Esophagus squamous epithelium (tissue), 4 donors: Measurements from ENCODE around the gene KIAA0319L.

Experiments
- POLR2A ChIP-seq, 4 donors: fragments of 450-650 bp; IDR thresholded peaks; one replicate each; pipeline ENCODE4 v1.6.1; 2017; ENCODE audit warnings: antibody characterized with exemption in 4 of 4, mild to moderate bottlenecking in 4 of 4, moderate library complexity in 3 of 4
- TF ChIP-seq, protein P1 (sequence below), 6 experiments: fragments of 450-650 bp in 4 of 6; fragments of 200-600 bp in 2 of 6; sonication (generic) in 2 of 6; IDR thresholded peaks; one replicate each; pipeline ENCODE4 v1.5.1; 2016 to 2019; ENCODE audit warnings: antibody characterized with exemption in 6 of 6, mild to moderate bottlenecking in 4 of 6, moderate library complexity in 4 of 6

DNA sequence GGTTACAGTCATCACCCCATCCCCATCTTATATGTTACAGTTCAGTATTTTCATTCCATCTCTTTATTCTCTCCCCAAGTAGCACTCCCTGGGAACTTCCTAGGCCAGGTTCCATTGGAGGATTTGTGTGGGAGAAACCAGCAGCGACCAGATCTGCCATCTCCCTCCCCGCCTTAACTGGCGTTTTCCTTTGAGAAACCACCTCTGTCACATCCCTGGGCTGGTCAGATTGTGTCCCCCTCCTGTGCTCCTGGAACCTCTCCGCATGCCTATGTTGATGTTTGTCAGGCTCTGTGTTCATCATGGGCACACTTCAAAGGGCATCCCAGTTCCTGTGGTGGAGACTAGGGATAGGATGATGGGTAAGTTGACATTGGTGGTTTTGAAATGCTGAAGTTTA, 126.4 kb downstream of the KIAA0319L start:
- TF ChIP-seq, protein P1, sequence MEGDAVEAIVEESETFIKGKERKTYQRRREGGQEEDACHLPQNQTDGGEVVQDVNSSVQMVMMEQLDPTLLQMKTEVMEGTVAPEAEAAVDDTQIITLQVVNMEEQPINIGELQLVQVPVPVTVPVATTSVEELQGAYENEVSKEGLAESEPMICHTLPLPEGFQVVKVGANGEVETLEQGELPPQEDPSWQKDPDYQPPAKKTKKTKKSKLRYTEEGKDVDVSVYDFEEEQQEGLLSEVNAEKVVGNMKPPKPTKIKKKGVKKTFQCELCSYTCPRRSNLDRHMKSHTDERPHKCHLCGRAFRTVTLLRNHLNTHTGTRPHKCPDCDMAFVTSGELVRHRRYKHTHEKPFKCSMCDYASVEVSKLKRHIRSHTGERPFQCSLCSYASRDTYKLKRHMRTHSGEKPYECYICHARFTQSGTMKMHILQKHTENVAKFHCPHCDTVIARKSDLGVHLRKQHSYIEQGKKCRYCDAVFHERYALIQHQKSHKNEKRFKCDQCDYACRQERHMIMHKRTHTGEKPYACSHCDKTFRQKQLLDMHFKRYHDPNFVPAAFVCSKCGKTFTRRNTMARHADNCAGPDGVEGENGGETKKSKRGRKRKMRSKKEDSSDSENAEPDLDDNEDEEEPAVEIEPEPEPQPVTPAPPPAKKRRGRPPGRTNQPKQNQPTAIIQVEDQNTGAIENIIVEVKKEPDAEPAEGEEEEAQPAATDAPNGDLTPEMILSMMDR (IDR thresholded peaks at IDR 0.05): no peak
- no peak for TF ChIP-seq POLR2A (IDR thresholded peaks at IDR 0.05)
